GM19193 (cell line): ENCODE results near the gene MLXIP.

Experiments
- POLR2A ChIP-seq: IDR thresholded peaks from 4 replicates; pipeline ENCODE4 v1.6.1; 2011; ENCODE audit not compliant: insufficient read depth, insufficient read length; ENCODE audit errors: extremely low read depth

MLXIP gene

DNA sequence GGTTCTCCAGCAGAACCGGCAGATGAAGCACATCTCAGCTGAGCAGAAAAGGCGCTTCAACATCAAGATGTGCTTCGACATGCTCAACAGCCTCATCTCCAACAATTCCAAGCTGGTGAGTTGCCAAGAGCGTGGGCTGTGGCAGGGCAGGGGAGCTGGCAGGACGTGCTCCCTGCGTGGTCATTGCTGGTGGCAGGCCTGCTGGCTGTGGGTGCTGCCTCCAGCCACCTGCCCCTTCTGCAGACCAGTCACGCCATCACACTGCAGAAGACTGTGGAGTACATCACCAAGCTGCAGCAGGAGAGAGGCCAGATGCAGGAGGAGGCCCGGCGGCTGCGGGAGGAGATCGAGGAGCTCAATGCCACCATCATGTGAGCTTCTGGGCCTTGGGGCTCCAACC is 59.6 kb downstream of the MLXIP start:
- TF ChIP-seq POLR2A, result no peak

DNA sequence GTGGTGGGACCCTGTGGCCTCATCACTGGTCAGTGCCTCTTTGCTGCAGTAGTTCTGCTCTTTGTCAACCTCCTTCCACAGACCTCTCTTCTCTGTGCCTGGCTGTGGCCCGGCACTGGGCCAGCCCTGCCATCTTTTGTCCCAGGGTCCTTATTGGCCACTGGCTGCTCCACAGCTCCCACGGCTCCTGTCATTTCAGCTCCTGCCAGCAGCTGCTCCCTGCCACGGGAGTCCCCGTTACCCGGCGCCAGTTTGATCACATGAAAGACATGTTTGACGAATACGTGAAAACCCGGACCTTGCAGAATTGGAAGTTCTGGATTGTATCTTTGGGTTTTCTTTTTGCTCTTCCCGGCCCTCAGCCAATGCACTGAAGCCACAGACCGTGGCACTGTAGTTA is 60.1 kb downstream of the MLXIP start:
- no peak for TF ChIP-seq POLR2A

GRCh38 chr12:122139266-122139665 is 60.7 kb downstream of the MLXIP start:
- no peak for TF ChIP-seq POLR2A

- TF ChIP-seq POLR2A, result no peak
Observed at GRCh38 chr12:122139941-122140340, 61.4 kb downstream of the MLXIP start.

DNA sequence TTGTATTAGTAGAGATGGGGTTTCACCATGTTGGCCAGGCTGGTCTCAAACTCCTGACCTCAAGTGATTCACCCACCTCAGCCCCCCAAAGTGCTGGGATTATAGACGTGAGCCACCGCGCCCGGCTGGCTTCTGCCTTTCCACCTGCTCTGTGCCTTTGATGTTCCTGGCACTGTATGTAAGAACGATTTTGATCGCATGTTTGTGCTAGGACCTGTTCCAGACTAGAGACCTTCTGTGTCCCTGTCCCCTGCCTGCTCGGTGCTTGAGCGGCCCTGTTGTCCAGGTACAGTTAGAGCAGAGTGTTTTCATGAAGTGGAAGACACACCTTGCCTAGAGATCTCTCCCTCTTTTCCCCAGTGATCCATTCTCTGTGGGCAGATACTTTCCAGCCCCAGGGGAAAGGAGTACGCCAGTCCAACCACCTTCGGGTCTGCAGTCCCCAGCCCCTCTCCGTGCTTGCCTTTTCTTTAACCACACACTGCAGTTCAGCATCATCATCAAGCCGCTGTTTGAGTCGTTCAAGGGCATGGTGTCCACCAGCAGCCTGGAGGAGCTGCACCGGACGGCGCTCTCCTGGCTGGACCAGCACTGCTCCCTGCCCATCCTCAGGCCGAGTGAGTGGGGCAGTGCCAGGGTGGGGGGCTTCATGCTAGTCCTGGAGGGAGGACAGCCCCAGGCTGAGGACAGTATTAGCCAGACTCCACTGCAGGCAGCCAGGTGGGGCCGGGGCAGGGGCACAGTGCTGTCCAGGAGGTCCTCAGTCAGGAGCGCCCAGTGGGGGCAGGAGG is 62.1 kb downstream of the MLXIP start:
- TF ChIP-seq POLR2A, result no peak

- no peak for TF ChIP-seq POLR2A
Observed at GRCh38 chr12:122141911-122142725, 63.6 kb downstream of the MLXIP start.

DNA sequence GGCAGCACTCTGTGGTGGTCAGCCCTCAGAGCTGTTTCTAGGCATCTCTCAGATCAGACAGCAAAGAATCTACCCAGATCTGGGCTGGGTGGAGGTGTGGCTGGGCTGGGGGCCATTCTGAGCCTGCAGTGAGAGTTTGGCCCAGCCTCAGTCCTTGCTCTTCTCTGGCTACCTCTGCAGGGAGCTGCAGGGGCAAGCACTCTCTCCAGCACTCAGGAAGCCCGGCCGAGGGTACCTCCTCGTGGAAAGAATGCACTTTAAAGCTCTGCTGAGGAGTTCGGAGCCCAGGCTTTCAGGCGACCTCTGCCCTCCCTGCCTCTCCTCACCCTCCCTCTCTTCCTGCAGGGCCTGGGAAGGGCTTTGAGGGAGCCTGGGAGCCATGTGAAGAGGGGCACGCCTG is 64.3 kb downstream of the MLXIP start:
- TF ChIP-seq POLR2A, result no peak

DNA sequence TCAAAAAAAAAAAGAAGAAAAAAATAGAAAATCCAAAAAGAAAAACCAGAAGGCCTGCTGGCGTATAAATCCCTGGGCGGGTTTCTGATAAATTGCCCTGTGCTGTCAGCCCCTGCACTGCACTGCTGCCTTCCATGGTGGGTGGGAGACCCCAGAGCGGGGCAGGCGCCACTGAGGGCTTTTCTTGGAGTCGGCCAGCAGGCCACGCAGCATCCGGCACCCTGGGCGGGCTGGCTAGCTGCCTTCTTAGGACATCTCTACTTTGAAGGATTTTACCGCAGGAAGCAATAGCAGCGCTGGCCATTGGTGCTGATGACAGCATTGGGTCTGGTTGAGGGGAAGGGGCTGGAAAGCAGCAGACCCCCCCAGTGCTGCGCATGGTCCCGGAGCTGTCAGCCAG is 66.3 kb downstream of the MLXIP start:
- no peak for TF ChIP-seq POLR2A

DNA sequence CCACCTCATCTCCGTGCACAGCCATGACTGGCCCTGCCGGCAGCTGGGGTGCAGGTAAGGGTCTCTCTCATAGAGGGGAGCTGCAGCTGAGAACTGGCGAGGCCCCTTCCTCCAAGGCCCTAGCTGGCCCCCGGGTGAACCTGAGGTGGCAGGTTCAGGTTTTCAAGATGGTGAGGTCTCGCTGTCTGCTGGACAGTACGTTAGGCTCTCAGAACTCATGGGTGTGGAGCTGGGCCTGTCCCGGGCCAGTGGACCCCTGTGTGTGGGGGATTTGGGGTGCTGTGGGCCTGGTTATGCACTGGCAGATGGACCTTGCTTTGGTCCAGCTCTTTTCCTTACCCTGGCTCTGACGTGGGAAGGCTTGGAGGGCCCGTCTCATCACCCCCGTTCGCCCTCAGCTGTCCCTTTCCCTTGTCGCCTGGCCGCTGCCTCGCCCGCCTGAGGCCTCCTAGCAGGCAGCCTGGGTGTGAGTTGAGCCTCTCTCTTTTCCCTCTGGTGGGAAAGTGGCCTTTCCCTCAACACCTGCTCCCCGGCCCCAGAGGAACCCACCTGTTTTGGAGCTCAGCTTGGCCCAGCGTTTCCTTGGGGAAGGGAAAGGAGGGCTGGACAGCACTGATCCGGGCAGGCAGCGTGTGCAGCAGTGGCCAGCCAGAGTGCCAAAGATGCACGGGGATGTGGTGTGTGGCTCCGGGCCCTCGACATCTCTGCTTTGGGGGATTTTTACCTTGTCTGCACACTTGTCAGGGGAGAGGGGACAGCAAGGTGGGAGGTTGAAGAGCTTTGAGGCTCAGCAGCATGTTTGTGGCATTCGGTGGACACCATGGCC is 67.2 kb downstream of the MLXIP start:
- no peak for TF ChIP-seq POLR2A

DNA sequence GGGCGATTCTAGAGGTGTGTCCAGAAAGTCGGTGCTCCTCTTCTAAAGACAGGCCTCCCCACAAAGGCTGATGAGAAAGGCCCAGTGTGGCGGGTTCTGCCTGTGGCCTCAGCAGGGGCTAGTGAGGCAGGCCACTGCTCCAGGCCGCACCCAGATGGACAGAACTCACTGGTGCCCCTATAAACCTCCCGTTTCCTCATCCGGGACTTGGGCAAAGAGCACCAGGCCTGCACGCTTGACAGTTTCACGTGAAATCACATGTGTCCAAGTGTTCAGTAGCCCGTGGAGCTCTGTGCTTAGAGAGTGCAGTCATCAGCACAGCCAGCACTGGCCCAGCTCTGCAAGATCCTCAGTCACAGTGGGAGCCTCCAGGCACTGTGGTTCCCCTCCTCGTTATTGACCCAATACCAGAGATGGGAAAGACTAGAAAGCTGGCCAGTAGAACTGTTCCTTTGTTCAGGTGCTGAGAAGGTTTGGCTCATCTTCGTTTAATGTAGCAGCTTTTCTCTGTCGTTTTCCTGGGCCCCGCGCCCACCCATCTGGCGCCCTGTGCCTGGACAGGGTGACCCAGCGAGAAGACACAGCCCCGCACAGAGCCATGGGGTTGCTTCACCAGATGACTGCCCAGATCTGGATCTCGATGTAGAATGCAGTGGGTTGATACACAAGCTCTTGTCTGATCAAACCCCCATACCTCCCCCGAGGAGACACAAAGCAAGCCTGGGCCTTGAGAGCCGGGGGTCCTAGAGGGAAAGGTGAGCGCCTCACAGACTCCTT is 69.1 kb downstream of the MLXIP start:
- no peak for TF ChIP-seq POLR2A

DNA sequence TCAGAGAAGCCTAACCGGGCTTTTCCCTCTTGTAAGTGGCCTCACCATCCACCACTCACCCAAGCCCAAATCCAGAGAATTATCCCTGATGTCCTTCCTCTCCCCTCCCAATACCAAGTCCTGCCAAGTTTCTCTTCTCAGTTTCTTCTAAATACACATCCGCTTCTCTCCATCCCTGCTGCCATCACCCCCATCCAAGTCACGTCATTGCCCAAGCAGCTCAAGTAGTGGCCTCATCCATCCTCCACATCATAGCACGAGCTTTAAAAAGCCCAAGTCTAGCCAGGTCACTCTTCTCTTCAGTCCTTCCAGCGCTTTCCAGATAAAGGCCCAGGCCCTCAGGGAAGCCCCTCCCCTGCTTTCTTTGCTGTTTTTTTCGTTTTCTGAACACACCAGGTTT is 70.1 kb downstream of the MLXIP start:
- no peak for TF ChIP-seq POLR2A

DNA sequence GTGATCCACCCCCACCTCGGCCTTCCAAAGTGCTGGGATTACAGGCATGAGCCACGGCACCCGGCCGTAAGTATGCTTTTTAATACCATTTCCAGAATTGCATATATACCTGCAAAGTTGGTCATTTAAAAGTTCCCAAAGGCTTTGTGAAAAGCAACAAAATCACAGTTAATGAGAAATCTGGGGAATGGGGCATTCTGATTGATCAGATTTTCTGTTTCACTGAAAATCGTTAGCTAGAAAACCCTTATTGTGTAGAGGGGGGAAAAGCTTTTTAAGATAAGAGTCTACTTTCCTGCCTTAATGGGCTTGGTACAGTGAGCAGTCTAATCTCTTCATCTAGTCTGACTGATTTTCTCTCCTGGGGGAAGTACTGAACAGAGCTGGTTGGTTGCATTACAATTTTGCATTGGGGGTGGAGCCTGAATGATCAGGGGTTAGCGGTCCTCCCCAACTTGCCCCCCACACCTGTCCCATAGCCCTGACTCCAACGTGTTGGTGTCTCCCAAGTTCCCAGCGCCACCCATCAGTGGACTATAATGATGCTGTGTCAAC is 71.6 kb downstream of the MLXIP start:
- TF ChIP-seq POLR2A, result no peak

DNA sequence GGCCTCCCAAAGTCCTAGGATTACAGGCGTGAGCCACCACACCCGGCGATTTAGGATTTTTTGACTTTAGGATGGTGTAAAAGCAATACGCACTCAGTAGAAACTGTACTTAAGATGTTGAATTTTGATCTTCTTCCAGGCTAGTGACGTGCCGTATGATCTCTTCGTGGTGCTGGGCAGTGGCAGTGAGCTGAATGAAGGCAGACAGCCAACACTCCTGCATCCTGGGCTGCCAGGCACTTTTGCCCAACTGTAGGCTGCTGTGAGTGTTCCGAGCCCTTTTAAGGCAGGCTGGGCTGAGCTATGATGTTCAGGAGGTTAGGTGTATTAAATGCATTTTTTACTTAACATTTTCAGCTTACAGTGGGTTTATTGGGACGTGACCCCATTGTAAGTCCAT is 74.2 kb downstream of the MLXIP start:
- no peak for TF ChIP-seq POLR2A

GRCh38 chr12:122155705-122156104 is 77.1 kb downstream of the MLXIP start:
- no peak for TF ChIP-seq POLR2A
